Tibial nerve (tissue), 4 donors: Measurements from ENCODE around the gene DMGDH. TPM values are rescaled to one million over a fixed set of nuclear protein-coding genes. Genes with fewer than 3 reads are reported as not detected.

Experiments
- DNase-seq, 2 donors: peaks; one replicate each; pipeline ENCODE4 v3.0.0-alpha.2; 2019; ENCODE audit warnings: low spot score in 2 of 2
- H3K27ac ChIP-seq, 4 donors: fragments of 200-600 bp; sonication (generic) in 3 of 4; one replicate each; pipeline ENCODE4 v1.5.1; 2017 to 2019; ENCODE audit warnings: mild to moderate bottlenecking in 1 of 4
- H3K27me3 ChIP-seq, 2 donors: fragments of 200-600 bp; sonication (generic) in 1 of 2; one replicate each; pipeline versions ENCODE4 v1.5.1 to v1.6.0; 2017 to 2019
- H3K36me3 ChIP-seq, 3 donors: fragments of 200-600 bp; sonication (generic); one replicate each; pipeline ENCODE4 v1.5.1; 2018 to 2019
- H3K4me1 ChIP-seq, 4 donors: fragments of 200-600 bp; sonication (generic) in 3 of 4; one replicate each; pipeline ENCODE4 v1.5.1; 2017 to 2019
- H3K4me3 ChIP-seq, 4 donors: fragments of 200-600 bp; sonication (generic) in 3 of 4; one replicate each; pipeline ENCODE4 v1.5.1; 2017 to 2019; ENCODE audit warnings: mild to moderate bottlenecking in 1 of 4, moderate library complexity in 1 of 4
- H3K9me3 ChIP-seq, 4 donors: fragments of 200-600 bp; sonication (generic) in 3 of 4; one replicate each; pipeline ENCODE4 v1.5.1; 2017 to 2019
- EP300 ChIP-seq, 2 donors: sonication (generic); formaldehyde crosslinking; IDR thresholded peaks; one replicate each; pipeline ENCODE4 v1.6.1; 2017; ENCODE audit warnings: antibody characterized with exemption in 2 of 2, mild to moderate bottlenecking in 1 of 2
- POLR2A ChIP-seq, 2 donors: fragments of 450-650 bp; IDR thresholded peaks; one replicate each; pipeline ENCODE4 v1.6.1; 2017; ENCODE audit warnings: antibody characterized with exemption in 2 of 2, mild to moderate bottlenecking in 2 of 2, moderate library complexity in 2 of 2
- WGBS, 2 donors: methylation state at CpG; one replicate each; pipeline ENCODE4 v1.1.5; 2018; 5-methylcytosine and 5-hydroxymethylcytosine counted together
- total RNA-seq, 4 donors: library from RNA; depleted of rRNA; stranded (reverse); fragments of >200 nt; gene quantifications; one replicate each; pipeline ENCODE4 v1.1.0, GENCODE V29; 2016
- TF ChIP-seq, protein P1 (sequence below), 5 experiments: fragments of 200-600 bp in 3 of 5; fragments of 450-650 bp in 2 of 5; sonication (generic) in 3 of 5; IDR thresholded peaks; one replicate each; pipeline ENCODE4 v1.5.1; 2016 to 2019; ENCODE audit warnings: antibody characterized with exemption in 5 of 5, mild to moderate bottlenecking in 3 of 5, moderate library complexity in 2 of 5

Gene DMGDH
- total RNA-seq, 4 donors from 2014 or later: 7.1 to 20.1 (median 11.8) TPM

DNA sequence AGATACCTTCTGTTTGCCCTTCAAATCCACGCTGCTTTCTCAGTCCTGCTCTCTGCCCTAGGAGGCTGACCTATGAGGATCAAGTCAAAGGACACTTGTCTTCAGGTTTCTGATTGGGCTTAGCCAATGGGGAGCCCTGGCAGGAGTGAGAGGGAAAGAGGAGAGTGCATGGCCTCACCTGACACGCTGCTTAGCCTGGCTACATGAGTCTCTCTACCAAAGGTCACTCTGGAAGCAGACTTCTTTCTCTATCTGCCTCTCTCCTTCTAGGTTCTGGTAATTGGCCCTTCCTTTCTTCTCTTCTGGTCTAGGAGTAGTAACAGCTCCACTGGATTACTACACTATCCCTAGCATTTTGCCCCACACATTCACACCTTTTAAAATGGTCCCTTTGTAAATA is 97.5 kb downstream of the DMGDH start:
- TF ChIP-seq EP300 (IDR thresholded peaks at IDR 0.05) (no peak), POLR2A (IDR thresholded peaks at IDR 0.05) (no peak)
- TF ChIP-seq, protein P1, sequence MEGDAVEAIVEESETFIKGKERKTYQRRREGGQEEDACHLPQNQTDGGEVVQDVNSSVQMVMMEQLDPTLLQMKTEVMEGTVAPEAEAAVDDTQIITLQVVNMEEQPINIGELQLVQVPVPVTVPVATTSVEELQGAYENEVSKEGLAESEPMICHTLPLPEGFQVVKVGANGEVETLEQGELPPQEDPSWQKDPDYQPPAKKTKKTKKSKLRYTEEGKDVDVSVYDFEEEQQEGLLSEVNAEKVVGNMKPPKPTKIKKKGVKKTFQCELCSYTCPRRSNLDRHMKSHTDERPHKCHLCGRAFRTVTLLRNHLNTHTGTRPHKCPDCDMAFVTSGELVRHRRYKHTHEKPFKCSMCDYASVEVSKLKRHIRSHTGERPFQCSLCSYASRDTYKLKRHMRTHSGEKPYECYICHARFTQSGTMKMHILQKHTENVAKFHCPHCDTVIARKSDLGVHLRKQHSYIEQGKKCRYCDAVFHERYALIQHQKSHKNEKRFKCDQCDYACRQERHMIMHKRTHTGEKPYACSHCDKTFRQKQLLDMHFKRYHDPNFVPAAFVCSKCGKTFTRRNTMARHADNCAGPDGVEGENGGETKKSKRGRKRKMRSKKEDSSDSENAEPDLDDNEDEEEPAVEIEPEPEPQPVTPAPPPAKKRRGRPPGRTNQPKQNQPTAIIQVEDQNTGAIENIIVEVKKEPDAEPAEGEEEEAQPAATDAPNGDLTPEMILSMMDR (IDR thresholded peaks at IDR 0.05): no peak
- no peaks in the 10 kb centered on the region for H3K27me3 ChIP-seq
- H3K36me3 ChIP-seq: peaks cover 0 to 10% (median 0%) of the 10 kb centered on the region in 3 donors
- no peak overlapping the region for H3K27ac ChIP-seq
- no peaks in the 10 kb centered on the region for H3K9me3 ChIP-seq
- H3K4me1 ChIP-seq: peaks cover 0 to 16% (median 8%) of the 10 kb centered on the region in 4 donors
- 68 to 100% methylated on average over 2 of the region's 2 CpGs for WGBS, 2 donors
- H3K4me3 ChIP-seq: no peak overlapping the region
- DNase-seq: no peak

DNA sequence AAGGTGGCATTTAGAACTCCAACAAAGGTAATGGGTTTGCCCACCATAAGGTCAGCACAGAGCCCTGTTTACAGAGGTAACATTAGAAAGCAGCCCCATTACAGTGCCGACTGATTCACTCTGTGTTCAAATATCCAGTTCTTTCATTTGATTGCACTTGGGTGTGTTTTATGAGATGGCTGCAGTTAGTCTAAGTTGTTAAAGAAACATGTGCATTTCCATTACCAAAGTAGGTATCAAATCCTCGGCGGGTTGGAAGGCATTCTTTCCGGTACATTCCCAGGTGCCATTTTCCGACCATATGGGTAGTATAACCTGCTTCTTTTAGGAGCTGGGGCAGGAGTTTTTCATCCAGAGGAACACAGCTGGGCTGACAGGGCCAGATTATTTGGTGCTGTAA is 100.7 kb downstream of the DMGDH start:
- no peak for DNase-seq
- H3K36me3 ChIP-seq: peaks cover 0 to 11% (median 0%) of the 10 kb centered on the region in 3 donors
- TF ChIP-seq, protein P1 (IDR thresholded peaks at IDR 0.05): no peak
- no peak for TF ChIP-seq EP300 (IDR thresholded peaks at IDR 0.05)
- TF ChIP-seq POLR2A (IDR thresholded peaks at IDR 0.05): no peak
- H3K9me3 ChIP-seq: no peaks in the 10 kb centered on the region
- no peak overlapping the region for H3K4me3 ChIP-seq
- no peak overlapping the region for H3K27ac ChIP-seq
- H3K4me1 ChIP-seq: peaks cover 0 to 16% (median 8%) of the 10 kb centered on the region in 4 donors
- H3K27me3 ChIP-seq: no peaks in the 10 kb centered on the region
- WGBS, 2 donors: 92 to 94% methylated on average over 5 of the region's 5 CpGs

DNA sequence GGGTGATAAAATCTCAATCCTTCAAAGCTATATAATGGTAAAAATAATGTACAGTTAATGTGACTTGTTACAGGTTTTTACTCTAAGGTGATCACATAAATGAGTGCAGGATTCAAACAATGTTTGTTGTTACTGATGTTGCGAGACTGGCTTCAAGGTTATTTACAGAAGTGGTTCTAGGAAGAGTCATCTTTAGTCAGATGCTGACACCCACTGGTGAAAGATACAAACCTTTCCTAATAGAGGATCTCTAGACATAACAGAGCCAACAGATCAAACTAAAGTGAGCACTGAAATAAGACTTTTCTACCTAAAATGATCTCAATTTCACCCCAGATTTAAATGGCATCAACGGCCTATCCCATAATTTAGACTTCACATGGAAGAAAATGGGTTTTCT is 104.6 kb downstream of the DMGDH start:
- Histone ChIP-seq H3K4me1 (no peaks in the 10 kb centered on the region), H3K9me3 (no peaks in the 10 kb centered on the region), H3K36me3 (peaks cover 0 to 18% (median 0%) of the 10 kb centered on the region in 3 donors), H3K27ac (no peak overlapping the region), H3K4me3 (no peak overlapping the region), H3K27me3 (no peaks in the 10 kb centered on the region)
- 45 to 62% methylated on average over 2 of the region's 2 CpGs for WGBS, 2 donors
- peak in 1 of 2 donors; percentile 32 for DNase-seq
- TF ChIP-seq POLR2A (IDR thresholded peaks at IDR 0.05): no peak
- no peak for TF ChIP-seq EP300 (IDR thresholded peaks at IDR 0.05)
- TF ChIP-seq, protein P1 (IDR thresholded peaks at IDR 0.05): peak; percentile 31 to 71 (median 39)

DNA sequence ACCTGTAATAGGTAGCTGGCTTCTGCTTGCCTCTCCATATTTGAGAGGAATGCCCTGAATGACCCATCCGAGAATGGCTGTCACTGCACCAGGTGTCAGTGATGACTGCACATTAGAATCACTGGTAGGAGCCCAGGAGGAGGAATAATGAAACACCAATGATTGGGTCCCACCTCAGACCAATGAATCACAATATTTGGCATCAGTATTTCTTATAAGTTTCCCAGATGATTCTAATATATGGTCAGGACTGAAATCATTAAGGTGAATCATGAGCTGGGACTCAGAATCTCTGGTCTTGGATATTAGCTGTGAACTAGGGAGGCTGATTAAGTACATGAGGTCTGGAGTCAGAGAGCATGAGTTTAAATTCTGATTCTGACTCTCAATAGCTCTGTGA is 107.7 kb downstream of the DMGDH start:
- no peak for DNase-seq
- no peak for TF ChIP-seq POLR2A (IDR thresholded peaks at IDR 0.05)
- TF ChIP-seq, protein P1 (IDR thresholded peaks at IDR 0.05): no peak
- no peak for TF ChIP-seq EP300 (IDR thresholded peaks at IDR 0.05)
- H3K4me3 ChIP-seq: no peak overlapping the region
- 93 to 95% methylated on average over 1 of the region's 1 CpG for WGBS, 2 donors
- H3K36me3 ChIP-seq: peaks cover 0 to 8% (median 0%) of the 10 kb centered on the region in 3 donors
- H3K4me1 ChIP-seq: no peaks in the 10 kb centered on the region
- no peaks in the 10 kb centered on the region for H3K27me3 ChIP-seq
- no peaks in the 10 kb centered on the region for H3K9me3 ChIP-seq
- H3K27ac ChIP-seq: no peak overlapping the region

DNA sequence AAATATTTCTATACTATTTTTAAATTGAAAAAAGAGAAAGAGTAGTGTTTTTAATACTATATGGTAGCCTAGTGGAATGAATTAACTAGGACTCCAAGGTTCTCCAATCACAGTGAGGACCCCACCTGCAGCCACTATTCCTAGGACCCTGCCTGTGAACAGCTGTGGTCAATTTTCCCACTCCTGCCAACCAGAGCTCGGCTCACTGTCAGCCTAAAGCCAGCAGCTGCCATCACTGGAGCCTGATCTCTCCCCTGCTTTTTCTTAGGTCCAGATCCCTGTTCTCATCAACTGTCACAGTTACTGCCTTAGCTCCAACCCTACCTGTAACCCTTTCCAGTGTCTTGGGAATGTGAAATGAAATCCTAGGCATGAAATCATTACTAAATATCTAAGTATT is 109.7 kb downstream of the DMGDH start:
- Histone ChIP-seq H3K9me3 (no peaks in the 10 kb centered on the region), H3K4me3 (no peak overlapping the region), H3K4me1 (no peaks in the 10 kb centered on the region), H3K27me3 (no peaks in the 10 kb centered on the region), H3K36me3 (peaks cover 0 to 10% (median 0%) of the 10 kb centered on the region in 3 donors), H3K27ac (no peak overlapping the region)
- TF ChIP-seq, protein P1 (IDR thresholded peaks at IDR 0.05): no peak
- TF ChIP-seq POLR2A (IDR thresholded peaks at IDR 0.05) (no peak), EP300 (IDR thresholded peaks at IDR 0.05) (no peak)
- no peak for DNase-seq
- WGBS, 2 donors: 58 to 95% methylated on average over 1 of the region's 1 CpG
